PC-3 (cell line): ENCODE results near the gene CAMK1D. TPM values are rescaled to one million over a fixed set of nuclear protein-coding genes. Genes with fewer than 3 reads are reported as not detected.
"Not testable (repeated sequence)": the region's sequence is repeated elsewhere in the genome, so short reads cannot be mapped to it uniquely, and the experiment has no call there.

Experiments used
- ATAC-seq: fragments of 200-7000 bp; cut with Tn5 transposase; 2 replicates; pipeline ENCODE4 v1.9.1; 2020; ENCODE audit warnings: mild to moderate bottlenecking, moderate library complexity
- BruUV-seq: library from RNA; stranded (reverse); fragments of 400-500 nt; replicated peaks from 2 replicates; lab custom pipeline; 2021; lab: Mats Ljungman, UMichigan
- CTCF ChIA-PET: fragments of 300-600 bp; sonication (Branson Sonifier 250); formaldehyde crosslinking; loops from one replicate; lab custom pipeline; 2022; ENCODE audit warnings: antibody characterized with exemption; lab: Charles Lee
- POLR2A ChIA-PET: fragments of 300-600 bp; sonication (Branson Sonifier 250); formaldehyde crosslinking; loops from one replicate; lab custom pipeline; 2022; ENCODE audit warnings: antibody characterized with exemption; ENCODE audit not compliant: unreplicated experiment; lab: Charles Lee
- DNase-seq: peaks from one replicate; pipeline ENCODE4 v3.0.0-alpha.2; 2015
- H2AFZ ChIP-seq: fragments of 300-600 bp; sonication (generic); 2 replicates; pipeline ENCODE4 v1.6.0; 2016; ENCODE audit warnings: antibody characterized with exemption, low read length
- H3F3A ChIP-seq: fragments of 300-600 bp; sonication (generic); one replicate; pipeline ENCODE4 v1.6.0; 2017; ENCODE audit warnings: antibody characterized with exemption, low read length, control low read depth, mild to moderate bottlenecking; ENCODE audit not compliant: unreplicated experiment
- H3K27ac ChIP-seq: fragments of 300-600 bp; sonication (generic); 2 replicates; pipeline ENCODE4 v1.5.1; 2016; ENCODE audit warnings: mild to moderate bottlenecking, low read length
- H3K27me3 ChIP-seq: fragments of 300-600 bp; sonication (generic); 2 replicates; pipeline ENCODE4 v1.6.1; 2016; ENCODE audit warnings: low read length, mixed read lengths
- H3K36me3 ChIP-seq: fragments of 300-600 bp; sonication (generic); 2 replicates; pipeline ENCODE4 v1.6.1; 2016; ENCODE audit warnings: low read depth, mixed run types, low read length, mixed read lengths
- H3K4me1 ChIP-seq: fragments of 300-600 bp; sonication (generic); 2 replicates; pipeline ENCODE4 v1.5.1; 2016; ENCODE audit warnings: low read length; ENCODE audit not compliant: insufficient read depth
- H3K4me2 ChIP-seq: fragments of 300-600 bp; sonication (generic); 2 replicates; pipeline ENCODE4 v1.6.0; 2016; ENCODE audit warnings: low read length
- H3K4me3 ChIP-seq: fragments of 300-600 bp; sonication (generic); 2 replicates; pipeline ENCODE4 v1.5.1; 2016; ENCODE audit warnings: mild to moderate bottlenecking, low read length, mixed read lengths
- H3K79me2 ChIP-seq: fragments of 300-600 bp; sonication (generic); 2 replicates; pipeline ENCODE4 v1.6.1; 2017; ENCODE audit warnings: low read length, mixed read lengths
- H3K9ac ChIP-seq: fragments of 300-600 bp; sonication (generic); 2 replicates; pipeline ENCODE4 v1.6.0; 2016; ENCODE audit warnings: mild to moderate bottlenecking, low read length
- H3K9me2 ChIP-seq: fragments of 300-600 bp; sonication (generic); replicated peaks from 2 replicates; pipeline ENCODE4 v1.6.1; 2016; ENCODE audit warnings: mixed run types, low read length, mixed read lengths
- H3K9me3 ChIP-seq: fragments of 300-600 bp; sonication (generic); 2 replicates; pipeline ENCODE4 v1.6.1; 2016; ENCODE audit warnings: low read length, mixed read lengths
- H4K20me1 ChIP-seq: fragments of 300-600 bp; sonication (generic); 2 replicates; pipeline ENCODE4 v1.6.1; 2016; ENCODE audit warnings: low read length, mixed read lengths
- EZH2 ChIP-seq: fragments of 300-600 bp; sonication (generic); IDR thresholded peaks from one replicate; pipeline ENCODE4 v1.6.1; 2017; ENCODE audit warnings: antibody characterized with exemption, mild to moderate bottlenecking, low read length; ENCODE audit not compliant: unreplicated experiment
- EZH2phosphoT487 ChIP-seq: fragments of 300-600 bp; sonication (generic); IDR thresholded peaks from 2 replicates; pipeline ENCODE4 v1.6.1; 2018; ENCODE audit warnings: mild to moderate bottlenecking, antibody characterized with exemption, low read length, borderline replicate concordance
- intact Hi-C: fragments of 100-400 bp; cut with micrococcal nuclease; formaldehyde crosslinking; loops from 2 replicates; pipeline ENCODE4 v1.9.0; 2023
- total RNA-seq: library from RNA; depleted of rRNA; stranded (reverse); fragments of >200 nt; gene quantifications from 2 replicates; pipeline ENCODE4 v1.2.3, GENCODE V29; 2014
- TF ChIP-seq, protein P1 (sequence below): fragments of 300-600 bp; sonication (generic); conservative IDR thresholded peaks from 2 replicates; pipeline ENCODE4 v1.5.1; 2017; ENCODE audit warnings: antibody characterized with exemption, low read depth, mild to moderate bottlenecking, low read length

Gene CAMK1D
- total RNA-seq, 1 experiment from 2014 or later = 1.3 TPM

DNA sequence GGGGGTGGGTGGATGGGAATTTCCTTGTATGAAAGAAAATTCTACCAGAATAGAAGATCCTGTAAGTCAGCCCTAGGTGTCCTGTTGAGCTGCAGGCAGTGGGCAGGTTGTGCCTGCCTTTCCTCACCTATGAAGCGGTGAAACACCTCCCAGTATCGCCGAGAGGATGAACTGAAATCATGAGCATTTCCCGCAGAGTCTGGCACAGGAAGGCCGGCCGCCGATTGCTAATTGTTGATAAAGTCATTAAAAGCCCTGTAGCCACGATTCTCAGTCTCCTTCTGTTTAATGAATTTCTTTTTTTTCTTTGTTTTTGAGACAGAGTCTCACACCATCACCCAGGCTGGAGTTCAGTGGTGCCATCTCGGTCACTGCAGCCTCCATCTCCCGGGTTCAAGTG, 142.1 kb downstream of the CAMK1D start:
- Histone ChIP-seq H3F3A (no peaks in the 10 kb centered on the region), H4K20me1 (no peaks in the 10 kb centered on the region), H3K9ac (no peak overlapping the region), H3K4me1 (no peaks in the 10 kb centered on the region), H3K36me3 (no peaks in the 10 kb centered on the region), H3K27me3 (no peaks in the 10 kb centered on the region), H3K27ac (no peak overlapping the region), H3K4me3 (no peak overlapping the region), H2AFZ (no peak overlapping the region), H3K79me2 (no peaks in the 10 kb centered on the region), H3K9me2 (no peaks in the 10 kb centered on the region), H3K9me3 (no peaks in the 10 kb centered on the region), H3K4me2 (no peak overlapping the region)
- ChIA-PET CTCF (no interaction called here), POLR2A (no interaction called here)
- no TSS peak for BruUV-seq
- TF ChIP-seq EZH2 (no peak), EZH2phosphoT487 (no peak)
- TF ChIP-seq, protein P1, sequence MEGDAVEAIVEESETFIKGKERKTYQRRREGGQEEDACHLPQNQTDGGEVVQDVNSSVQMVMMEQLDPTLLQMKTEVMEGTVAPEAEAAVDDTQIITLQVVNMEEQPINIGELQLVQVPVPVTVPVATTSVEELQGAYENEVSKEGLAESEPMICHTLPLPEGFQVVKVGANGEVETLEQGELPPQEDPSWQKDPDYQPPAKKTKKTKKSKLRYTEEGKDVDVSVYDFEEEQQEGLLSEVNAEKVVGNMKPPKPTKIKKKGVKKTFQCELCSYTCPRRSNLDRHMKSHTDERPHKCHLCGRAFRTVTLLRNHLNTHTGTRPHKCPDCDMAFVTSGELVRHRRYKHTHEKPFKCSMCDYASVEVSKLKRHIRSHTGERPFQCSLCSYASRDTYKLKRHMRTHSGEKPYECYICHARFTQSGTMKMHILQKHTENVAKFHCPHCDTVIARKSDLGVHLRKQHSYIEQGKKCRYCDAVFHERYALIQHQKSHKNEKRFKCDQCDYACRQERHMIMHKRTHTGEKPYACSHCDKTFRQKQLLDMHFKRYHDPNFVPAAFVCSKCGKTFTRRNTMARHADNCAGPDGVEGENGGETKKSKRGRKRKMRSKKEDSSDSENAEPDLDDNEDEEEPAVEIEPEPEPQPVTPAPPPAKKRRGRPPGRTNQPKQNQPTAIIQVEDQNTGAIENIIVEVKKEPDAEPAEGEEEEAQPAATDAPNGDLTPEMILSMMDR = no peak
- ATAC-seq (no peak), DNase-seq (no peak)
- intact Hi-C loops = no loop called here

DNA sequence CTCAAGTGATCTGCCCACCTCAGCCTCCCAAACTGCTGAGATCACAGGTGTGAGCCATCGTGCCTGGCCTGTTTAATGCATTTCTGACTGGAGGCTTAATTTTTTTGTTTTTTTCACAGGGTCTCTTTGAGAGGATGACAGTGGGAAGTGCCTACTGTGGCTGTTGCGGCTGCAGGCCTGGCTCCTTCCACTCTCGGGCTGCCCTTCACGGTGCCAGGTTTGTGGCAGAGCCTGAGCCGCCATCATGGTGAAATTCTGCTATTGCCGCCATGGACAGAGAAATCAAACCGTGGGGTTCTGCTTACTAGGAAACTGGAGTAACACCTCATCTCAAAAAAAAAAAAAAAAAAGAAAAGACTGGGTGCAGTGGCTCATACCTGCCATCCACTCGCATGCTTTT, 142.7 kb downstream of the CAMK1D start:
- no peaks in the 10 kb centered on the region for H3K9me3 ChIP-seq
- BruUV-seq = no TSS peak

DNA sequence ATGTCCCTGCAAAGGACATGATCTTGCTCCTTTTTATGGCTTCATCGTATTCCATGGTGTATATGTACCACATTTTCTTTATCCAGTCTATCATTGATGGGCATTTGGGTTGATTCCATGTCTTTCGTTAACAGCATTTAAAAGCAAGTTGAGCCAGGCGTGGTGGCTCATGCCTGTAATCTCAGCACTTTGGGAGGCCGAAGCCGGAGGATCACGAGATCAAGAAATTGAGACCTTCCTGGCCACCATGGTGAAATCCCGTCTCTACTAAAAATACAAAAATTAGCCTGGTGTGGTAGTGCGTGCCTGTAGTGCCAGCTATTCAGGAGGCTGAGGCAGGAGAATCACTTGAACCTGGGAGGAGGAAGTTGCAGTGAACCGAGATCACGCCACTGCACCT, 147.7 kb downstream of the CAMK1D start:
- H3K4me1 ChIP-seq, H3K4me2 ChIP-seq, ATAC-seq, H3K27ac ChIP-seq, H2AFZ ChIP-seq, H3K9ac ChIP-seq, H4K20me1 ChIP-seq, H3K27me3 ChIP-seq, H3K4me3 ChIP-seq, BruUV-seq, H3F3A ChIP-seq, DNase-seq, intact Hi-C loops, POLR2A ChIA-PET, H3K79me2 ChIP-seq, CTCF ChIA-PET, H3K9me3 ChIP-seq, H3K36me3 ChIP-seq, H3K9me2 ChIP-seq: not testable (repeated sequence)

More for the DNA sequence above, 142.7 kb downstream of the CAMK1D start:
- DNase-seq = no peak
- H3F3A ChIP-seq = no peaks in the 10 kb centered on the region
- no peaks in the 10 kb centered on the region for H3K36me3 ChIP-seq
- CTCF ChIA-PET = no interaction called here
- POLR2A ChIA-PET = no interaction called here
- no peaks in the 10 kb centered on the region for H3K79me2 ChIP-seq
- H3K9ac ChIP-seq = no peak overlapping the region
- H3K4me3 ChIP-seq = no peak overlapping the region
- ATAC-seq = no peak
- no peak overlapping the region for H3K4me2 ChIP-seq
- H3K4me1 ChIP-seq = no peaks in the 10 kb centered on the region
- no peak overlapping the region for H3K27ac ChIP-seq
- no peaks in the 10 kb centered on the region for H3K9me2 ChIP-seq
- no peak overlapping the region for H2AFZ ChIP-seq
- H4K20me1 ChIP-seq = no peaks in the 10 kb centered on the region
- TF ChIP-seq EZH2phosphoT487 = no peak
- TF ChIP-seq EZH2 = no peak
- TF ChIP-seq, protein P1 = no peak
- intact Hi-C loops = no loop called here
- no peaks in the 10 kb centered on the region for H3K27me3 ChIP-seq
